H1 (cell line): ENCODE measurements around the gene MYO16. TPM values are rescaled to one million over a fixed set of nuclear protein-coding genes. Genes with fewer than 3 reads are reported as not detected.
"Not testable (repeated sequence)": the region's sequence is repeated elsewhere in the genome, so short reads cannot be mapped to it uniquely, and the experiment has no call there.

ENCODE experiments used
- CTCF ChIA-PET: fragments of 300-600 bp; sonication (Branson Sonifier 250); formaldehyde crosslinking; loops from one replicate; lab custom pipeline; 2021; ENCODE audit not compliant: partially characterized antibody; lab: Charles Lee
- POLR2A ChIA-PET: fragments of 300-600 bp; sonication (Branson Sonifier 250); formaldehyde crosslinking; loops from one replicate; lab custom pipeline; 2021; ENCODE audit warnings: inconsistent platforms; ENCODE audit not compliant: partially characterized antibody; lab: Charles Lee
- DNase-seq, 2 experiments: peaks; one replicate each; pipeline versions ENCODE4 v3.0.0 to v3.0.0-alpha.2; 2010 to 2022; ENCODE audit warnings: low spot score in 2 of 2, low read depth in 1 of 2, mixed read lengths in 1 of 2
- FAIRE-seq: peaks from 2 replicates; lab custom pipeline; 2011; peaks lifted over from hg19 to GRCh38; lab: Jason Lieb, UNC
- H2AFZ ChIP-seq: 2 replicates; pipeline ENCODE4 v1.8.1; 2012; ENCODE audit warnings: low read length, inconsistent platforms
- H2AK5ac ChIP-seq: 2 replicates; pipeline ENCODE4 v1.6.1; 2013; ENCODE audit warnings: low read depth, low read length
- H2BK120ac ChIP-seq: replicated peaks from 2 replicates; pipeline ENCODE3; 2013; ENCODE audit warnings: low read depth, low read length, inconsistent platforms
- H2BK12ac ChIP-seq: 2 replicates; pipeline ENCODE4 v1.6.1; 2013; ENCODE audit warnings: low read depth, low read length
- H2BK15ac ChIP-seq: 2 replicates; pipeline ENCODE4 v1.6.1; 2013; ENCODE audit warnings: low read length
- H2BK20ac ChIP-seq: 2 replicates; pipeline ENCODE4 v1.6.1; 2013; ENCODE audit warnings: low read length
- H2BK5ac ChIP-seq: 2 replicates; pipeline ENCODE4 v1.6.1; 2013; ENCODE audit warnings: low read depth, low read length
- H3K14ac ChIP-seq: 2 replicates; pipeline ENCODE4 v1.6.1; 2013; ENCODE audit warnings: inconsistent platforms; ENCODE audit not compliant: insufficient read length
- H3K18ac ChIP-seq: 2 replicates; pipeline ENCODE4 v1.6.1; 2013; ENCODE audit warnings: low read length; ENCODE audit errors: extremely low read depth
- H3K23ac ChIP-seq: 2 replicates; pipeline ENCODE4 v1.6.1; 2013; ENCODE audit warnings: inconsistent platforms; ENCODE audit not compliant: insufficient read length
- H3K23me2 ChIP-seq: 2 replicates; pipeline ENCODE4 v1.6.1; 2013; ENCODE audit warnings: low read depth, low read length
- H3K27ac ChIP-seq: 2 replicates; pipeline ENCODE4 v1.6.1; 2011; ENCODE audit warnings: low read depth, low read length, inconsistent platforms
- H3K27me3 ChIP-seq, 4 experiments: replicated peaks in 1 of 4; 1 replicate in 1 of 4; 2 replicates in 3 of 4; pipeline versions ENCODE4 v1.6.1 to v1.8.1; 2011 to 2013; ENCODE audit warnings: low read length in 3 of 4, mild to moderate bottlenecking in 3 of 4, inconsistent platforms in 2 of 4, mixed read lengths in 2 of 4, moderate library complexity in 1 of 4; ENCODE audit not compliant: control insufficient read depth in 3 of 4, insufficient read depth in 3 of 4; ENCODE audit errors: extremely low read depth in 1 of 4
- H3K36me3 ChIP-seq, 4 experiments: 2 replicates each; pipeline versions ENCODE4 v1.6.1 to v1.8.1; 2011 to 2013; ENCODE audit warnings: mild to moderate bottlenecking in 4 of 4, low read length in 3 of 4, moderate library complexity in 2 of 4, control low read depth in 1 of 4, inconsistent platforms in 1 of 4; ENCODE audit not compliant: insufficient read depth in 4 of 4, control insufficient read depth in 2 of 4
- H3K4ac ChIP-seq: replicated peaks from 2 replicates; pipeline ENCODE3; 2013; ENCODE audit warnings: low read length, low read depth, mixed read lengths, inconsistent platforms; ENCODE audit not compliant: insufficient read length
- H3K4me1 ChIP-seq, 4 experiments: replicated peaks in 1 of 4; 1 replicate in 1 of 4; 2 replicates in 3 of 4; pipeline versions ENCODE4 v1.6.1 to v1.8.1; 2011 to 2013; ENCODE audit warnings: low read length in 3 of 4, inconsistent platforms in 2 of 4, mixed read lengths in 1 of 4; ENCODE audit not compliant: insufficient read depth in 4 of 4, control insufficient read depth in 3 of 4
- H3K4me2 ChIP-seq, 2 experiments: 2 replicates each; pipeline versions ENCODE4 v1.6.1 to v1.8.1; 2011 to 2013; ENCODE audit warnings: low read depth in 2 of 2, low read length in 2 of 2, control low read depth in 1 of 2, inconsistent platforms in 1 of 2, mild to moderate bottlenecking in 1 of 2; ENCODE audit not compliant: insufficient read depth in 1 of 2
- H3K4me3 ChIP-seq, 4 experiments: fragments of 200-600, 300-600 bp in 1 of 4; sonication (generic), shearing (Covaris generic), sonication (Bioruptor Twin) in 1 of 4; 2 replicates each; pipeline versions ENCODE4 v1.5.1 to v1.8.1; 2011 to 2016; ENCODE audit warnings: low read length in 4 of 4, low read depth in 3 of 4, control low read depth in 2 of 4, inconsistent platforms in 2 of 4, mild to moderate bottlenecking in 2 of 4, mixed read lengths in 1 of 4, moderate library complexity in 1 of 4; ENCODE audit not compliant: insufficient read depth in 2 of 4; ENCODE audit errors: extremely low read depth in 1 of 4
- H3K56ac ChIP-seq: replicated peaks from 2 replicates; pipeline ENCODE3; 2013; ENCODE audit warnings: low read depth, mild to moderate bottlenecking, mixed read lengths, low read length, inconsistent platforms; ENCODE audit not compliant: insufficient read length
- H3K79me1 ChIP-seq: 2 replicates; pipeline ENCODE4 v1.6.1; 2013; ENCODE audit warnings: low read depth, low read length, control low read depth
- H3K79me2 ChIP-seq, 2 experiments: 2 replicates each; pipeline versions ENCODE4 v1.6.1 to v1.8.1; 2012 to 2013; ENCODE audit warnings: low read length in 2 of 2, mild to moderate bottlenecking in 2 of 2, inconsistent platforms in 1 of 2; ENCODE audit not compliant: insufficient read depth in 2 of 2, control insufficient read depth in 1 of 2
- H3K9ac ChIP-seq, 4 experiments: replicated peaks in 1 of 4; 1 replicate in 1 of 4; 2 replicates in 3 of 4; pipeline versions ENCODE4 v1.6.1 to v1.8.1; 2011 to 2013; ENCODE audit warnings: low read depth in 3 of 4, low read length in 3 of 4, control low read depth in 2 of 4, mild to moderate bottlenecking in 2 of 4, moderate library complexity in 2 of 4, inconsistent platforms in 1 of 4; ENCODE audit errors: extremely low read depth in 1 of 4
- H3K9me3 ChIP-seq, 2 experiments: 2 replicates each; pipeline versions ENCODE4 v1.6.1 to v1.8.1; 2012 to 2013; ENCODE audit warnings: mild to moderate bottlenecking in 2 of 2, moderate library complexity in 2 of 2, control low read depth in 1 of 2, inconsistent platforms in 1 of 2, low read depth in 1 of 2, low read length in 1 of 2, mixed read lengths in 1 of 2; ENCODE audit not compliant: insufficient read depth in 2 of 2
- H4K20me1 ChIP-seq, 2 experiments: replicated peaks in 1 of 2; 2 replicates each; pipeline versions ENCODE3 to v1.8.1; 2011 to 2013; ENCODE audit warnings: inconsistent platforms in 2 of 2, low read length in 2 of 2, mild to moderate bottlenecking in 1 of 2; ENCODE audit not compliant: insufficient read depth in 2 of 2, control insufficient read depth in 1 of 2
- H4K5ac ChIP-seq: 2 replicates; pipeline ENCODE4 v1.6.1; 2013; ENCODE audit warnings: low read length, low read depth, mixed read lengths, inconsistent platforms; ENCODE audit not compliant: insufficient read length
- H4K8ac ChIP-seq: 2 replicates; pipeline ENCODE4 v1.8.0; 2013; ENCODE audit warnings: mild to moderate bottlenecking, moderate library complexity, low read length, inconsistent platforms; ENCODE audit not compliant: insufficient read depth; ENCODE audit errors: extremely low read depth
- H4K91ac ChIP-seq: replicated peaks from 2 replicates; pipeline ENCODE3; 2013; ENCODE audit warnings: low read length, mixed read lengths, inconsistent platforms; ENCODE audit not compliant: insufficient read length
- WGBS, 2 experiments: shearing (Covaris generic) in 1 of 2; methylation state at CpG; one replicate each; pipeline versions ENCODE4 v1.1.6 to v1.1.7; 2013 to 2015; ENCODE audit warnings: low lambda C conversion rate in 2 of 2, mixed read lengths in 2 of 2, inconsistent platforms in 1 of 2, low coverage in 1 of 2, missing lambda C conversion rate in 1 of 2; ENCODE audit not compliant: insufficient replicate concordance in 2 of 2, insufficient coverage in 1 of 2, insufficient read length in 1 of 2; ENCODE audit errors: extremely low coverage in 1 of 2, missing lambda C conversion rate in 1 of 2; 5-methylcytosine and 5-hydroxymethylcytosine counted together
- polyA plus RNA-seq, 7 experiments: library from polyadenylated mRNA; depleted of rRNA in 3 of 7; stranded (reverse) in 5 of 7; unstranded in 2 of 7; fragments of >200 nt in 5 of 7; fragments of 200-250 nt in 2 of 7; gene quantifications; 1 replicate in 5 of 7; 2 replicates in 1 of 7; 4 replicates in 1 of 7; pipeline versions ENCODE4 v1.2.1 to v1.2.3, GENCODE V29; 2011 to 2013; ENCODE audit warnings: missing spikeins in 2 of 7, mixed read lengths in 2 of 7
- total RNA-seq: library from RNA; stranded (reverse); fragmentation: NEBNext Ultra II Directional; extraction: Animal tissue kit (Norgen Biotek cat#: 25700); gene quantifications from 2 replicates; pipeline ENCODE4 v1.2.1, GENCODE V29; 2021

Gene MYO16
- total and polyA plus RNA-seq, 2 of the 8 experiments (the other 6 are each of a cell fraction or from before 2014, with no cell fraction given): 0.02 to 0.22 TPM

DNA sequence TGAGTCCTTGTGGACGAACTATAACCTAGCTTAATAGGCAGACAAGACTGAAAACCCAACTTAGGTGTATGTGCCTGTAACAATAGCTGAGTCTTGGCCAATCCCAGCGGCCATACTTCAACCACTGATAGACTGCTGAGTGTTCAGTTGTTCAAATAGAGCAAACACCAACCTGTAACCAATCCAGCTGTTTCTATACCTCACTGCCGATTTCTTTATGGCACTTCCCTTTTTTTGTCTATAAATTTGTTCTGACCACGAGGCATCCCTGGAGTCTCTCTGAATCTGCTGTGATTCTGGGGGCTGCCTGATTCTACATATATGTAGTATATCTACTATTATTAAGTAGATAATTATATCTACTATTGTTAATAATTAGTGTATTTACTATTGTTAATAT is 284.3 kb downstream of the MYO16 start:
- H3K36me3 ChIP-seq, H4K91ac ChIP-seq, H4K8ac ChIP-seq, H3K79me1 ChIP-seq, H3K4me1 ChIP-seq, FAIRE-seq, H3K79me2 ChIP-seq, H3K4me3 ChIP-seq, H3K56ac ChIP-seq, H4K20me1 ChIP-seq, H3K27me3 ChIP-seq, H4K5ac ChIP-seq, H2BK15ac ChIP-seq, H2AFZ ChIP-seq, H3K4ac ChIP-seq, H3K23me2 ChIP-seq, H2BK20ac ChIP-seq, H2BK120ac ChIP-seq, H3K27ac ChIP-seq, H3K9me3 ChIP-seq, H3K14ac ChIP-seq, H3K4me2 ChIP-seq, H3K9ac ChIP-seq, H3K18ac ChIP-seq, POLR2A ChIA-PET, H2BK12ac ChIP-seq, H3K23ac ChIP-seq, H2BK5ac ChIP-seq, DNase-seq, H2AK5ac ChIP-seq: not testable (repeated sequence)
- WGBS, 2 experiments: 94% methylated on average over 4 of the region's 4 CpGs; no CpG with 5 or more reads in 1 of the 2 experiments
- CTCF ChIA-PET: interaction anchor here (0.8 to 2.9 kb wide), 12 partner anchors 10 to 1201 kb away, joined by 3 to 19 read pairs (median 3); no protein-coding TSS in a partner anchor
